Measurements from ENCODE around the gene MFSD8. TPM values are rescaled to one million over a fixed set of nuclear protein-coding genes. Genes with fewer than 3 reads are reported as not detected.
"Not testable (repeated sequence)": the region's sequence is repeated elsewhere in the genome, so short reads cannot be mapped to it uniquely, and the experiment has no call there.

MFSD8 gene
- polyA plus RNA-seq, 1 donor (not counting 4 experiments of a cell fraction or from before 2014, with no cell fraction given): 19.0 TPM

DNA sequence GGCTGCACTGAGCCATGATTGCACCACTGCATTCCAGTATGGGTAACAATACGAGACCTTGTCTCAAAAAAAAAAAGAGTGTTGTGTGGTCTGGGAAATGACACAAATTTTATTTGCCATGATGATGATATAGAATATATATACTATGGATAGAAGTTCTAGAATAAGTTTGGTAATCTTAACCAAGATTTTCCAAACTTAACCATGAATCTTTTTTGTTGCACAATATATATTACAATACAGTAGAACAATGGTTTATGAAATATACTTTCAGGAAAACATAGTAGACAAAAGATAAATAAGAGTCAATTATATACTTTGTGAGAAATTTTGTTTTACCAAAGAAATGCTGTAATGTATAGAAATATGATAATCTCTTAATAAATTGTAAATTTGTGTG is 34.8 kb downstream of the MFSD8 start:
- Histone ChIP-seq H3K79me2 (ENCODE audit: control insufficient read depth, insufficient read depth, low read length) (no peaks in the 10 kb centered on the region), H3K36me3 (ENCODE audit: control insufficient read depth in 2 of 2, extremely low read depth in 1 of 2, insufficient read depth in 2 of 2, low read length in 2 of 2) (no peaks in the 10 kb centered on the region), H3K9me3 (ENCODE audit: control insufficient read depth, low read depth, low read length) (no peaks in the 10 kb centered on the region), H2AFZ (ENCODE audit: control insufficient read depth, low read length) (no peak overlapping the region), H3K4me2 (ENCODE audit: control insufficient read depth, extremely low read depth, insufficient read depth, low read depth, low read length) (no peak overlapping the region), H3K27me3 (ENCODE audit: control insufficient read depth, extremely low read depth, insufficient read depth, low read length) (no peaks in the 10 kb centered on the region), H3K9ac (ENCODE audit: control insufficient read depth, extremely low read depth, insufficient read depth, low read length) (no peak overlapping the region), H3K4me1 (ENCODE audit: control insufficient read depth, extremely low read depth, insufficient read depth, low read length) (no peaks in the 10 kb centered on the region), H3K4me3 (ENCODE audit: control insufficient read depth in 2 of 3, extremely low read depth in 1 of 3, insufficient read depth in 2 of 3, low read depth in 1 of 3, low read length in 3 of 3) (no peak overlapping the region), H3K27ac (ENCODE audit: control insufficient read depth, insufficient read depth, low read length) (no peak overlapping the region), H4K20me1 (ENCODE audit: control insufficient read depth, extremely low read depth, insufficient read depth, low read length) (no peaks in the 10 kb centered on the region), H3K9me1 (ENCODE audit: control insufficient read depth, extremely low read depth, insufficient read depth, low read length) (no peaks in the 10 kb centered on the region)
- no peak for DNase-seq (ENCODE audit: low read depth, low spot score)
- dilution Hi-C loops (cut with MboI; ENCODE audit: extremely low pct_ligation_motif_present, low sequenced_read_pairs): no loop called here
- TF ChIP-seq EZH2 (IDR thresholded peaks at IDR 0.05; ENCODE audit: low read length): no peak
- TF ChIP-seq, protein P1, sequence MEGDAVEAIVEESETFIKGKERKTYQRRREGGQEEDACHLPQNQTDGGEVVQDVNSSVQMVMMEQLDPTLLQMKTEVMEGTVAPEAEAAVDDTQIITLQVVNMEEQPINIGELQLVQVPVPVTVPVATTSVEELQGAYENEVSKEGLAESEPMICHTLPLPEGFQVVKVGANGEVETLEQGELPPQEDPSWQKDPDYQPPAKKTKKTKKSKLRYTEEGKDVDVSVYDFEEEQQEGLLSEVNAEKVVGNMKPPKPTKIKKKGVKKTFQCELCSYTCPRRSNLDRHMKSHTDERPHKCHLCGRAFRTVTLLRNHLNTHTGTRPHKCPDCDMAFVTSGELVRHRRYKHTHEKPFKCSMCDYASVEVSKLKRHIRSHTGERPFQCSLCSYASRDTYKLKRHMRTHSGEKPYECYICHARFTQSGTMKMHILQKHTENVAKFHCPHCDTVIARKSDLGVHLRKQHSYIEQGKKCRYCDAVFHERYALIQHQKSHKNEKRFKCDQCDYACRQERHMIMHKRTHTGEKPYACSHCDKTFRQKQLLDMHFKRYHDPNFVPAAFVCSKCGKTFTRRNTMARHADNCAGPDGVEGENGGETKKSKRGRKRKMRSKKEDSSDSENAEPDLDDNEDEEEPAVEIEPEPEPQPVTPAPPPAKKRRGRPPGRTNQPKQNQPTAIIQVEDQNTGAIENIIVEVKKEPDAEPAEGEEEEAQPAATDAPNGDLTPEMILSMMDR (optimal IDR thresholded peaks at IDR 0.05 in 1 of 3, IDR thresholded peaks at IDR 0.05 in 1 of 3, conservative IDR thresholded peaks at IDR 0.05 in 1 of 3; ENCODE audit: extremely low read depth in 1 of 3, insufficient read depth in 2 of 3, low read length in 3 of 3): no peak
- FAIRE-seq: no peak

GRCh38 chr4:127925720-127926119 is 39.3 kb downstream of the MFSD8 start:
- H3K4me1 ChIP-seq (ENCODE audit: control insufficient read depth, extremely low read depth, insufficient read depth, low read length); H4K20me1 ChIP-seq (ENCODE audit: control insufficient read depth, extremely low read depth, insufficient read depth, low read length); H3K4me3 ChIP-seq (ENCODE audit: control insufficient read depth in 2 of 3, extremely low read depth in 1 of 3, insufficient read depth in 2 of 3, low read depth in 1 of 3, low read length in 3 of 3); H3K27me3 ChIP-seq (ENCODE audit: control insufficient read depth, extremely low read depth, insufficient read depth, low read length); H3K9me3 ChIP-seq (ENCODE audit: control insufficient read depth, low read depth, low read length); H3K9ac ChIP-seq (ENCODE audit: control insufficient read depth, extremely low read depth, insufficient read depth, low read length); DNase-seq (ENCODE audit: low read depth, low spot score); H3K27ac ChIP-seq (ENCODE audit: control insufficient read depth, insufficient read depth, low read length); H3K9me1 ChIP-seq (ENCODE audit: control insufficient read depth, extremely low read depth, insufficient read depth, low read length); H3K79me2 ChIP-seq (ENCODE audit: control insufficient read depth, insufficient read depth, low read length); H3K4me2 ChIP-seq (ENCODE audit: control insufficient read depth, extremely low read depth, insufficient read depth, low read depth, low read length); H2AFZ ChIP-seq (ENCODE audit: control insufficient read depth, low read length); H3K36me3 ChIP-seq (ENCODE audit: control insufficient read depth in 2 of 2, extremely low read depth in 1 of 2, insufficient read depth in 2 of 2, low read length in 2 of 2); FAIRE-seq; dilution Hi-C loops (cut with MboI; ENCODE audit: extremely low pct_ligation_motif_present, low sequenced_read_pairs): not testable (repeated sequence)

DNA sequence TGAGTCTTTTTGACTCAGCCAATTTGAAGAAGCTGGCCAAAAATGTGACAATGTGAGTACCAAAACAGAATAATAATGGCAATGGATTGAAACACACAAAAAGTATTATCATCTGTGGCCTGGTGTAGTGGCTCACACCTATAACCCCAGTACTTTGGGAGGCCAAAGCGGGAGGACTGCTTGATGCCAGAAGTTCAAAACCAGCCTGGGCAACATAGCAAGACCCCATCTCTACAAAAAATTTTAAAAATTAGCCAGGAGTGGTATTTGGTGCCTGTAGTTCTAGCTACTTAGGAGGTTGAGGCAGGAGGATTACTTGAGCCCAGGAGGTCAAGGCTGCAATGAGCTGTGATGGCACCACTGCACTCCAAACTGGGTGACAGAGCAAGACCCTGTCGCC is 42.7 kb downstream of the MFSD8 start:
- DNase-seq (ENCODE audit: low read depth, low spot score): no peak
- TF ChIP-seq, protein P1 (optimal IDR thresholded peaks at IDR 0.05 in 1 of 3, IDR thresholded peaks at IDR 0.05 in 1 of 3, conservative IDR thresholded peaks at IDR 0.05 in 1 of 3; ENCODE audit: extremely low read depth in 1 of 3, insufficient read depth in 2 of 3, low read length in 3 of 3): no peak
- TF ChIP-seq EZH2 (IDR thresholded peaks at IDR 0.05; ENCODE audit: low read length): no peak
- Histone ChIP-seq H3K79me2 (ENCODE audit: control insufficient read depth, insufficient read depth, low read length) (no peaks in the 10 kb centered on the region), H3K4me1 (ENCODE audit: control insufficient read depth, extremely low read depth, insufficient read depth, low read length) (no peaks in the 10 kb centered on the region), H4K20me1 (ENCODE audit: control insufficient read depth, extremely low read depth, insufficient read depth, low read length) (no peaks in the 10 kb centered on the region), H3K9me1 (ENCODE audit: control insufficient read depth, extremely low read depth, insufficient read depth, low read length) (no peaks in the 10 kb centered on the region), H3K36me3 (ENCODE audit: control insufficient read depth in 2 of 2, extremely low read depth in 1 of 2, insufficient read depth in 2 of 2, low read length in 2 of 2) (peaks cover 2 to 8% of the 10 kb centered on the region in 2 experiments), H3K27ac (ENCODE audit: control insufficient read depth, insufficient read depth, low read length) (no peak overlapping the region), H3K27me3 (ENCODE audit: control insufficient read depth, extremely low read depth, insufficient read depth, low read length) (no peaks in the 10 kb centered on the region), H3K9ac (ENCODE audit: control insufficient read depth, extremely low read depth, insufficient read depth, low read length) (no peak overlapping the region), H3K4me3 (ENCODE audit: control insufficient read depth in 2 of 3, extremely low read depth in 1 of 3, insufficient read depth in 2 of 3, low read depth in 1 of 3, low read length in 3 of 3) (no peak overlapping the region), H3K9me3 (ENCODE audit: control insufficient read depth, low read depth, low read length) (no peaks in the 10 kb centered on the region), H2AFZ (ENCODE audit: control insufficient read depth, low read length) (no peak overlapping the region), H3K4me2 (ENCODE audit: control insufficient read depth, extremely low read depth, insufficient read depth, low read depth, low read length) (no peak overlapping the region)
- FAIRE-seq: no peak
- dilution Hi-C loops (cut with MboI; ENCODE audit: extremely low pct_ligation_motif_present, low sequenced_read_pairs): no loop called here
